ENCODE data around the gene ADAMTS12. TPM values are rescaled to one million over a fixed set of nuclear protein-coding genes. Genes with fewer than 3 reads are reported as not detected.

ADAMTS12 gene
- total and polyA plus RNA-seq, 2 of the 8 experiments (the other 6 are each of a cell fraction or from before 2014, with no cell fraction given): 6.4 to 12.8 TPM

DNA sequence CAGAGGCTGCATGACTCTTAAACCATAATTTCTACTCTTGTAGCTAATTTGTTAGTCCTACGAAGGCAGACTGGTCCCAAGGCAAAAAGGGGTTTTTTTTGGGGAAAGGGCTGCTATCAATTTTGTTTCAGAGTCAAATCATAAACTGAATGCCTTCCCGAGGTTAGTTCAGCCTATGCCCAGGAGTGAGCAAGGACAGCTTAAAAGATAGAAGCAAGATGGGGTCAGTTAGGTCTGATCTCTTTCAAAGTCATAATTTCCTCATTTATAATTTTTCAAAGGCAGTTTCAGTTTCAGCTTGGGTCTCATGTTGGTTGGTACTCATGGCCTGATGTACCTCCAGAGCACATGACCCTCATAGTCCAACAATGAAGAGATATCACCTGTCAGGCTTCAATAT is 36.5 kb upstream of the ADAMTS12 start:
- H3K9me3 ChIP-seq (ENCODE audit: insufficient read depth in 2 of 2, low read depth in 1 of 2, low read length in 1 of 2): no peaks in the 10 kb centered on the region
- no peaks in the 10 kb centered on the region for H3K27me3 ChIP-seq (replicated peaks in 1 of 4; ENCODE audit: control insufficient read depth in 3 of 4, extremely low read depth in 1 of 4, insufficient read depth in 3 of 4, low read length in 3 of 4)
- no peak overlapping the region for H3K23ac ChIP-seq (ENCODE audit: insufficient read length)
- no peak overlapping the region for H2BK15ac ChIP-seq (ENCODE audit: low read length)
- no peak for DNase-seq (ENCODE audit: low read depth in 1 of 2, low spot score in 2 of 2)
- no peaks in the 10 kb centered on the region for H3K23me2 ChIP-seq (ENCODE audit: low read depth, low read length)
- H3K56ac ChIP-seq (replicated peaks; ENCODE audit: insufficient read length, low read depth, low read length): no peak overlapping the region
- H2AK5ac ChIP-seq (ENCODE audit: low read depth, low read length): no peak overlapping the region
- no peaks in the 10 kb centered on the region for H3K36me3 ChIP-seq (ENCODE audit: control insufficient read depth in 2 of 4, insufficient read depth in 4 of 4, low read length in 3 of 4)
- no peak overlapping the region for H3K4me2 ChIP-seq (ENCODE audit: insufficient read depth in 1 of 2, low read depth in 2 of 2, low read length in 2 of 2)
- H3K4me3 ChIP-seq (ENCODE audit: extremely low read depth in 1 of 4, insufficient read depth in 2 of 4, low read depth in 3 of 4, low read length in 4 of 4): no peak overlapping the region
- H2AFZ ChIP-seq (ENCODE audit: low read length): no peak overlapping the region
- no peak overlapping the region for H3K4ac ChIP-seq (replicated peaks; ENCODE audit: insufficient read length, low read depth, low read length)
- H3K4me1 ChIP-seq (replicated peaks in 1 of 4; ENCODE audit: control insufficient read depth in 3 of 4, insufficient read depth in 4 of 4, low read length in 3 of 4): peaks cover 2 to 15% (median 10%) of the 10 kb centered on the region in 4 experiments; a peak in 5 of 7 replicates
- no peaks in the 10 kb centered on the region for H4K20me1 ChIP-seq (replicated peaks in 1 of 2; ENCODE audit: control insufficient read depth in 1 of 2, insufficient read depth in 2 of 2, low read length in 2 of 2)
- H3K79me2 ChIP-seq (ENCODE audit: control insufficient read depth in 1 of 2, insufficient read depth in 2 of 2, low read length in 2 of 2): no peaks in the 10 kb centered on the region
- 82% methylated on average over 2 of the region's 2 CpGs; no CpG with 5 or more reads in 1 of the 2 experiments for WGBS, 2 experiments (ENCODE audit: extremely low coverage in 1 of 2, insufficient coverage in 1 of 2, insufficient read length in 1 of 2, insufficient replicate concordance in 2 of 2, low coverage in 1 of 2, low lambda C conversion rate in 2 of 2, missing lambda C conversion rate in 1 of 2)
- H2BK5ac ChIP-seq (ENCODE audit: low read depth, low read length): no peak overlapping the region
- H4K91ac ChIP-seq (replicated peaks; ENCODE audit: insufficient read length, low read length): no peak overlapping the region
- no peak overlapping the region for H2BK12ac ChIP-seq (ENCODE audit: low read depth, low read length)
- no peak overlapping the region for H3K27ac ChIP-seq (ENCODE audit: low read depth, low read length)
- H2BK20ac ChIP-seq (ENCODE audit: low read length): no peak overlapping the region
- ChIA-PET CTCF (ENCODE audit: partially characterized antibody) (no interaction called here), POLR2A (ENCODE audit: partially characterized antibody) (interaction anchor here (0.6 kb wide), 1 partner anchor 147 kb away, joined by 3 read pairs; no protein-coding TSS in a partner anchor)
- no peak overlapping the region for H4K8ac ChIP-seq (ENCODE audit: extremely low read depth, insufficient read depth, low read length)
- H3K14ac ChIP-seq (ENCODE audit: insufficient read length): no peak overlapping the region
- H4K5ac ChIP-seq (ENCODE audit: insufficient read length, low read depth, low read length): no peak overlapping the region
- no peak overlapping the region for H3K18ac ChIP-seq (ENCODE audit: extremely low read depth, low read length)
- peak overlapping the region; percentile 19 for H2BK120ac ChIP-seq (replicated peaks; ENCODE audit: low read depth, low read length)
- no peak for FAIRE-seq
- H3K9ac ChIP-seq (replicated peaks in 1 of 4; ENCODE audit: extremely low read depth in 1 of 4, low read depth in 3 of 4, low read length in 3 of 4): no peak overlapping the region
- no peaks in the 10 kb centered on the region for H3K79me1 ChIP-seq (ENCODE audit: low read depth, low read length)
- TF ChIP-seq EZH2 (IDR thresholded peaks at IDR 0.05; ENCODE audit: low read depth, low read length, severe bottlenecking) (no peak), SIRT6 (IDR thresholded peaks at IDR 0.05; ENCODE audit: low read length) (no peak), EP300 (IDR thresholded peaks at IDR 0.05; ENCODE audit: borderline replicate concordance in 1 of 2, low read depth in 2 of 2, low read length in 2 of 2) (no peak), SUZ12 (IDR thresholded peaks at IDR 0.05; ENCODE audit: low read length) (no peak), KDM5A (IDR thresholded peaks at IDR 0.05; ENCODE audit: low read length) (no peak), ASH2L (IDR thresholded peaks at IDR 0.05; ENCODE audit: low read length) (no peak), BCL11A (IDR thresholded peaks at IDR 0.05; ENCODE audit: low read depth in 2 of 2, low read length in 2 of 2) (no peak), RFX5 (IDR thresholded peaks at IDR 0.05; ENCODE audit: borderline replicate concordance, low read depth, low read length) (no peak), RXRA (IDR thresholded peaks at IDR 0.05; ENCODE audit: insufficient read depth, low read depth, low read length) (no peak), MAFK (IDR thresholded peaks at IDR 0.05; ENCODE audit: low read depth, low read length) (no peak)
- TF ChIP-seq, protein P1, sequence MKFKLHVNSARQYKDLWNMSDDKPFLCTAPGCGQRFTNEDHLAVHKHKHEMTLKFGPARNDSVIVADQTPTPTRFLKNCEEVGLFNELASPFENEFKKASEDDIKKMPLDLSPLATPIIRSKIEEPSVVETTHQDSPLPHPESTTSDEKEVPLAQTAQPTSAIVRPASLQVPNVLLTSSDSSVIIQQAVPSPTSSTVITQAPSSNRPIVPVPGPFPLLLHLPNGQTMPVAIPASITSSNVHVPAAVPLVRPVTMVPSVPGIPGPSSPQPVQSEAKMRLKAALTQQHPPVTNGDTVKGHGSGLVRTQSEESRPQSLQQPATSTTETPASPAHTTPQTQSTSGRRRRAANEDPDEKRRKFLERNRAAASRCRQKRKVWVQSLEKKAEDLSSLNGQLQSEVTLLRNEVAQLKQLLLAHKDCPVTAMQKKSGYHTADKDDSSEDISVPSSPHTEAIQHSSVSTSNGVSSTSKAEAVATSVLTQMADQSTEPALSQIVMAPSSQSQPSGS (IDR thresholded peaks at IDR 0.05; ENCODE audit: low read length): no peak
- TF ChIP-seq, protein P2, sequence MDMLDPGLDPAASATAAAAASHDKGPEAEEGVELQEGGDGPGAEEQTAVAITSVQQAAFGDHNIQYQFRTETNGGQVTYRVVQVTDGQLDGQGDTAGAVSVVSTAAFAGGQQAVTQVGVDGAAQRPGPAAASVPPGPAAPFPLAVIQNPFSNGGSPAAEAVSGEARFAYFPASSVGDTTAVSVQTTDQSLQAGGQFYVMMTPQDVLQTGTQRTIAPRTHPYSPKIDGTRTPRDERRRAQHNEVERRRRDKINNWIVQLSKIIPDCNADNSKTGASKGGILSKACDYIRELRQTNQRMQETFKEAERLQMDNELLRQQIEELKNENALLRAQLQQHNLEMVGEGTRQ (IDR thresholded peaks at IDR 0.05; ENCODE audit: low read length): no peak

Measured in H1 (cell line).